Pancreas (tissue), 10 donors: Measurements from ENCODE around the gene KIZ. TPM values are rescaled to one million over a fixed set of nuclear protein-coding genes. Genes with fewer than 3 reads are reported as not detected.

Source experiments
- ATAC-seq, 4 donors: fragments of 200-7000 bp; cut with Tn5 transposase; one replicate each; pipeline versions ENCODE4 v1.8.0 to v1.9.1; 2020; ENCODE audit warnings: mild to moderate bottlenecking in 4 of 4, moderate library complexity in 4 of 4
- DNase-seq, 6 donors: peaks; one replicate each; pipeline ENCODE4 v3.0.0-alpha.2; 2020
- FAIRE-seq: peaks from 2 replicates; lab custom pipeline; 2012; peaks lifted over from hg19 to GRCh38; lab: Jason Lieb, UNC
- H3K27ac ChIP-seq, 4 donors: fragments of 200-600 bp; sonication (generic); 1 replicate in 3 of 4; 2 replicates in 1 of 4; pipeline versions ENCODE4 v1.5.0 to v1.8.0; 2020
- H3K27me3 ChIP-seq, 4 donors: fragments of 200-600 bp; one replicate each; pipeline ENCODE4 v1.8.0; 2021
- H3K36me3 ChIP-seq, 3 donors: fragments of 200-600 bp; sonication (generic) in 1 of 3; one replicate each; pipeline versions ENCODE4 v1.5.0 to v1.8.0; 2020 to 2021
- H3K4me1 ChIP-seq, 3 donors: fragments of 200-600 bp; one replicate each; pipeline ENCODE4 v1.8.0; 2021
- H3K4me3 ChIP-seq, 4 donors: fragments of 200-600 bp; sonication (generic) in 2 of 4; one replicate each; pipeline versions ENCODE4 v1.5.0 to v1.8.0; 2020 to 2021
- H3K9me3 ChIP-seq, 4 donors: fragments of 200-600 bp; one replicate each; pipeline ENCODE4 v1.8.0; 2021
- WGBS, 2 donors: extraction: QIAGEN DNeasy Blood & Tissue Kit; methylation state at CpG; one replicate each; pipeline ENCODE4 v1.1.7; 2013; 5-methylcytosine and 5-hydroxymethylcytosine counted together
- intact Hi-C, 3 donors: fragments of 100-400 bp; cut with DNase I; formaldehyde crosslinking; loops; one replicate each; pipeline versions ENCODE4 v1.11.1 to v1.14.2; 2022
- polyA plus RNA-seq, 2 donors: library from polyadenylated mRNA; stranded (reverse); fragments of 200-250 nt; gene quantifications; one replicate each; pipeline ENCODE4 v1.2.3, GENCODE V29; 2013
- total RNA-seq, 6 donors: library from RNA; stranded (reverse); fragmentation: NEBNext Ultra II Directional in 4 of 6; extraction: Animal tissue kit (Norgen Biotek cat#: 25700) in 4 of 6; gene quantifications; one replicate each; pipeline versions ENCODE4 v1.2.1 to v1.2.4, GENCODE V29; 2021 to 2023
- TF ChIP-seq, protein P1 (sequence below), 4 donors: fragments of 200-600 bp; sonication (generic) in 3 of 4; IDR thresholded peaks; one replicate each; pipeline versions ENCODE4 v1.5.0 to v1.8.0; 2021; ENCODE audit warnings: antibody characterized with exemption in 4 of 4
- donor health status: healthy with polysubstance abuse.
- donor health status: DM: no; HTN: no; CAD: no; lungs with moderate emphysema.
- donor health status: DM: no; HTN: no; CAD: no.
- donor health status: control.
- donor health status: control.
- donor health status: Bipolar disorder and iron deficiency.
- donor health status: DM: yes; HTN: yes; CAD: no.
- donor health status: DM: no; HTN: no; CAD: no.
- donor health status: DM: no; HTN: no; CAD: no.
- donor health status: DM: yes; HTN: yes; CAD: no.

The KIZ gene
- total and polyA plus RNA-seq, 8 donors: 8.5 to 28.7 (median 19.2) TPM

DNA sequence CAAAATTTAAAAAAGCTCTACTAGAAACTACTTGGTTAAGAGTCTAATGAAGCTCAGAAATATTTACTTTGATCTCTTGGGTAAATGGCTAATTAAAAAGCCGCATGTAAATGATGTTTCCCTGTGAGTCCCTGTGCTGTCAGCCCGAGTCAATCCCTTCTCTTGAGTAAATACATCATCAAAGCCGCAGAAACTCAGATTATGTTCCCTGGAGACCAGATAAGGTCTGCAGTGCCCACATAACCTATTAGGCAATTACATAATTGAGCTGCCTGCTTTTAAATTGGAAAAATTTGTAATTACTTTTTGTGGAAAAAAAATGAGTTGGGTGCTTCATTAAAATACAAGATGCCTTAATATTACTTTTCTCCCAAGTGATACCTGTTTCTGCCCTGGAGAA is 83.1 kb downstream of the KIZ start:
- intact Hi-C loops: no loop called here

DNA sequence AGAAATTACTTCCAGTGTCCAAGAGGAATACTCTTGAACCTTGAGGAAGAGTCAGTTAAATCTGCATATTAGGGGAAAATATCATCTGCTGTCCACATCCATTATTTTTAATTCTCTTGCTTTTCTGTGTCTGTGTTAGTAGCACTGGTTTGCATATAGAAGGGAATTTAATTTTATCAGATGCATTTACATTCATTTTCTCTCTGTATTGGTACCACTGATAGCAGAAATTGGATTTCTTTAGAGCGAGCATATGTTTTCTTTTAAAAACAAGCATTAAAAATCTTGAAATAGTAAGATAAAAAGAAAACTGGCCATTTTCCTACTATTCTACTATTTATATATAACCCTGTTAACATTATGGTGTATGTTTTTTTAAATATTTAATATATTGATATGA is 83.8 kb downstream of the KIZ start:
- FAIRE-seq (no peak), DNase-seq (no peak), ATAC-seq (no peak)
- TF ChIP-seq, protein P1, sequence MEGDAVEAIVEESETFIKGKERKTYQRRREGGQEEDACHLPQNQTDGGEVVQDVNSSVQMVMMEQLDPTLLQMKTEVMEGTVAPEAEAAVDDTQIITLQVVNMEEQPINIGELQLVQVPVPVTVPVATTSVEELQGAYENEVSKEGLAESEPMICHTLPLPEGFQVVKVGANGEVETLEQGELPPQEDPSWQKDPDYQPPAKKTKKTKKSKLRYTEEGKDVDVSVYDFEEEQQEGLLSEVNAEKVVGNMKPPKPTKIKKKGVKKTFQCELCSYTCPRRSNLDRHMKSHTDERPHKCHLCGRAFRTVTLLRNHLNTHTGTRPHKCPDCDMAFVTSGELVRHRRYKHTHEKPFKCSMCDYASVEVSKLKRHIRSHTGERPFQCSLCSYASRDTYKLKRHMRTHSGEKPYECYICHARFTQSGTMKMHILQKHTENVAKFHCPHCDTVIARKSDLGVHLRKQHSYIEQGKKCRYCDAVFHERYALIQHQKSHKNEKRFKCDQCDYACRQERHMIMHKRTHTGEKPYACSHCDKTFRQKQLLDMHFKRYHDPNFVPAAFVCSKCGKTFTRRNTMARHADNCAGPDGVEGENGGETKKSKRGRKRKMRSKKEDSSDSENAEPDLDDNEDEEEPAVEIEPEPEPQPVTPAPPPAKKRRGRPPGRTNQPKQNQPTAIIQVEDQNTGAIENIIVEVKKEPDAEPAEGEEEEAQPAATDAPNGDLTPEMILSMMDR (IDR thresholded peaks at IDR 0.05): no peak
- intact Hi-C loops: no loop called here
- H3K27ac ChIP-seq: no peak overlapping the region
- no peak overlapping the region for H3K4me3 ChIP-seq
- 96 to 100% methylated on average over 1 of the region's 1 CpG for WGBS, 2 donors
- H3K36me3 ChIP-seq: no peaks in the 10 kb centered on the region
- H3K4me1 ChIP-seq: no peaks in the 10 kb centered on the region
- H3K9me3 ChIP-seq: no peaks in the 10 kb centered on the region
- no peaks in the 10 kb centered on the region for H3K27me3 ChIP-seq

More for the DNA sequence above, 83.1 kb downstream of the KIZ start:
- no peak for ATAC-seq
- TF ChIP-seq, protein P1 (IDR thresholded peaks at IDR 0.05): no peak
- Histone ChIP-seq H3K27me3 (no peaks in the 10 kb centered on the region), H3K4me1 (no peaks in the 10 kb centered on the region), H3K36me3 (no peaks in the 10 kb centered on the region), H3K9me3 (no peaks in the 10 kb centered on the region), H3K27ac (no peak overlapping the region), H3K4me3 (no peak overlapping the region)
- no peak for DNase-seq
- 55 to 58% methylated on average over 3 of the region's 3 CpGs for WGBS, 2 donors
- FAIRE-seq: no peak

DNA sequence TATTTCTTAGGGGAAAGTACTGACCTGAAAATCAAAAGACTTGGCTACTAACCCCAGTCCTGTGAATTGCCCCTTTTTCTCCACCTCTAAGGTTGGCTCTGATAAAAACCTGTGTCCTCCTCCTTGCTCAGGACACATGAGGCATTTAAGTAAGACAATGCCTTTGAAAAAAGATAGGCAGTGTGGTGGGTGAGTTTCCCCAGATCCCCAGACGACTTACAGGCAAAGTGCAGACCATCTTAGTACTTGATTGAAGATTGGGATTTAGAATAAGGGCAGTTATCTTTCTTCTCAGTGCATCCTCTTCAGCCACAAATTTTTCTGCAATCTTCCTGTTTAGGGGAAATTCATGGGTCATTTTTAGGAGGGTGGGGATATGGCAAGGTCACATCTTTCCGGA is 87.8 kb downstream of the KIZ start:
- FAIRE-seq: no peak
- Histone ChIP-seq H3K27ac (no peak overlapping the region), H3K36me3 (no peaks in the 10 kb centered on the region), H3K4me3 (no peak overlapping the region), H3K9me3 (no peaks in the 10 kb centered on the region), H3K27me3 (no peaks in the 10 kb centered on the region), H3K4me1 (no peaks in the 10 kb centered on the region)
- no peak for ATAC-seq
- 80 to 81% methylated on average over 2 of the region's 2 CpGs for WGBS, 2 donors
- TF ChIP-seq, protein P1 (IDR thresholded peaks at IDR 0.05): no peak
- intact Hi-C loops: no loop called here
- DNase-seq: no peak

DNA sequence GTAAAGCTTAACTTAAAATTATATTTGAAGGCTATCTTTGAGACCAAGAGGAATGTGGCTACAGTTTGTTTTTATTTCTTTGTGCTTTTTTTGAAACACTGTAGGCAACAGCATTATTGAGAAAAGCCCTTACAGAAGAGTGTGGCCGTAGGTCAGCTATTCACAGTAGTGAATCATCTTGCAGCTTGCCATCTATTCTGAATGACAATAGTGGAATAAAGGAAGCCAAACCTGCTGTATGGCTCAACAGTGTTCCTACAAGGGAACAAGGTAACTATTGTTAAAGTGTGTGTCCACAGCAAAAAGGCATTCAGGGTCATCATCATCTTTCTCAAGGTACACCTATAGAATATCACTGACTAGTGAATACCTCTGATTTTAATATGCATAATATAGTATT is 88.5 kb downstream of the KIZ start:
- H3K4me3 ChIP-seq: no peak overlapping the region
- H3K9me3 ChIP-seq: no peaks in the 10 kb centered on the region
- no peaks in the 10 kb centered on the region for H3K4me1 ChIP-seq
- 91 to 97% methylated on average over 1 of the region's 1 CpG for WGBS, 2 donors
- ATAC-seq (no peak), DNase-seq (no peak), FAIRE-seq (no peak)
- no peaks in the 10 kb centered on the region for H3K36me3 ChIP-seq
- TF ChIP-seq, protein P1 (IDR thresholded peaks at IDR 0.05): no peak
- intact Hi-C loops: no loop called here
- no peak overlapping the region for H3K27ac ChIP-seq
- H3K27me3 ChIP-seq: no peaks in the 10 kb centered on the region

DNA sequence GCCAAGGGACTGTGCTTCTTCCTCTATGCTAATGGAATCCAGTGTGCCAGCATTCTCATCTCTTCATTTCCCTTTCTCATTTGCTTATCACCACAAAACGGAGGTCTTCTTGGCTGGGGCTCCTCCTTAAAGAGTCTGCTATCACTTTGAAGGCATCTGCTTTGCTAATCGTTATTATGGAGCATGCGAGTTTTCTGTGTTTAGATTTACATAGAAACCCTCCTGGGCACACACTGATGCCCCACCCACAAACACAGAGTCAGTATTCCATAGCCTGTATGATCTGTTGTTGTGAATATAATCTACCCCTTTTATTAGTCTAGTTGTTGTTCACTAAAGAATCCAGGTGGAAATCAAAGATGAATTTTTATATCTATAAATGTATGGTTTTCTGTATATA is 93.8 kb downstream of the KIZ start:
- H3K4me1 ChIP-seq: no peaks in the 10 kb centered on the region
- TF ChIP-seq, protein P1 (IDR thresholded peaks at IDR 0.05): no peak
- FAIRE-seq (no peak), ATAC-seq (no peak), DNase-seq (no peak)
- intact Hi-C loops: no loop called here
- H3K27ac ChIP-seq: no peak overlapping the region
- H3K36me3 ChIP-seq: no peaks in the 10 kb centered on the region
- H3K4me3 ChIP-seq: no peak overlapping the region
- WGBS, 2 donors: 67 to 83% methylated on average over 3 of the region's 3 CpGs
- H3K9me3 ChIP-seq: no peaks in the 10 kb centered on the region
- no peaks in the 10 kb centered on the region for H3K27me3 ChIP-seq
